ENCODE measurements around the gene CHST6. TPM values are rescaled to one million over a fixed set of nuclear protein-coding genes. Genes with fewer than 3 reads are reported as not detected.

Gene CHST6
- total RNA-seq, 1 donor from 2014 or later = 0.58 TPM

Other genes with a start within 250 kb of the CHST6 start
- gene BCAR1, start 243.8 kb downstream of the CHST6 start, total RNA-seq = 71.7 TPM
- 73.7 TPM for gene CFDP1, start 61.9 kb downstream of the CHST6 start, total RNA-seq
- 29.8 TPM for gene TMEM170A, start 30.8 kb downstream of the CHST6 start, total RNA-seq
- gene CHST5, start 40.7 kb upstream of the CHST6 start, total RNA-seq = 0.27 TPM
- gene TMEM231, start 60.8 kb upstream of the CHST6 start, total RNA-seq = 13.7 TPM
- gene GABARAPL2, start 70.9 kb upstream of the CHST6 start, total RNA-seq = 143 TPM
- gene ADAT1, start 127.8 kb upstream of the CHST6 start, total RNA-seq = 35.5 TPM
- 61.1 TPM for gene KARS1, start 152.2 kb upstream of the CHST6 start, total RNA-seq
- 79.2 TPM for gene TERF2IP, start 152.3 kb upstream of the CHST6 start, total RNA-seq
- gene CPHXL2, start 181.6 kb upstream of the CHST6 start, total RNA-seq = not detected
- not detected for gene DUXB, start 206.0 kb upstream of the CHST6 start, total RNA-seq
- gene CPHXL, start 231.0 kb upstream of the CHST6 start, total RNA-seq = not detected

Measured in sciatic nerve (tissue), 1 donor.